IMR-90 (cell line): ENCODE measurements around the gene TRIM64. TPM values are rescaled to one million over a fixed set of nuclear protein-coding genes. Genes with fewer than 3 reads are reported as not detected.
"Not testable (repeated sequence)": the region's sequence is repeated elsewhere in the genome, so short reads cannot be mapped to it uniquely, and the experiment has no call there.

Experiments used
- ATAC-seq: fragments of 200-7000 bp; cut with Tn5 transposase; 2 replicates; pipeline ENCODE4 v1.9.1; 2020; ENCODE audit warnings: low read depth, mild to moderate bottlenecking, moderate library complexity
- Bru-seq: library from RNA; stranded (reverse); fragments of 400-500 nt; gene quantifications from one replicate; lab custom pipeline; 2021; lab: Mats Ljungman, UMichigan
- BruChase-seq, 2 experiments: library from RNA; stranded (reverse); fragments of 400-500 nt; gene quantifications; one replicate each; lab custom pipeline; 2021; lab: Mats Ljungman, UMichigan
- BruUV-seq: library from RNA; stranded (reverse); fragments of 400-500 nt; replicated peaks from 2 replicates; lab custom pipeline; 2021; lab: Mats Ljungman, UMichigan
- CTCF ChIA-PET: fragments of 300-600 bp; formaldehyde crosslinking; extraction: SDS; loops from one replicate; lab custom pipeline; 2021; ENCODE audit warnings: antibody characterized with exemption; lab: Yijun Ruan, JAX
- POLR2A ChIA-PET: fragments of 300-600 bp; sonication (Branson Sonifier 250); formaldehyde crosslinking; loops from one replicate; lab custom pipeline; 2022; ENCODE audit warnings: antibody characterized with exemption; ENCODE audit not compliant: unreplicated experiment; lab: Charles Lee
- DNase-seq: peaks from one replicate; pipeline ENCODE4 v3.0.0; 2013
- H2AFZ ChIP-seq: replicated peaks from 2 replicates; pipeline ENCODE3; 2013; ENCODE audit warnings: low read length, mild to moderate bottlenecking; ENCODE audit not compliant: poor library complexity
- H2AK5ac ChIP-seq: 2 replicates; pipeline ENCODE4 v1.6.1; 2013; ENCODE audit warnings: low read depth, low read length, inconsistent platforms
- H2AK9ac ChIP-seq: replicated peaks from 2 replicates; pipeline ENCODE3; 2013; ENCODE audit warnings: mild to moderate bottlenecking, low read depth, low read length, moderate library complexity; ENCODE audit not compliant: poor library complexity
- H2BK120ac ChIP-seq: 2 replicates; pipeline ENCODE4 v1.6.1; 2013; ENCODE audit warnings: low read depth, low read length, inconsistent platforms
- H2BK15ac ChIP-seq: 3 replicates; pipeline ENCODE4 v1.6.1; 2013; ENCODE audit warnings: low read depth, low read length, inconsistent platforms
- H2BK20ac ChIP-seq: 2 replicates; pipeline ENCODE4 v1.6.1; 2013; ENCODE audit warnings: low read depth, mild to moderate bottlenecking, inconsistent platforms, low read length, moderate library complexity
- H2BK5ac ChIP-seq: 2 replicates; pipeline ENCODE4 v1.6.1; 2013; ENCODE audit warnings: mild to moderate bottlenecking, low read depth, low read length, inconsistent platforms; ENCODE audit not compliant: poor library complexity, severe bottlenecking
- H3K14ac ChIP-seq: replicated peaks from 2 replicates; pipeline ENCODE4 v1.6.1; 2013; ENCODE audit warnings: low read depth, low read length, inconsistent platforms
- H3K18ac ChIP-seq: 2 replicates; pipeline ENCODE4 v1.6.1; 2013; ENCODE audit warnings: low read depth, low read length, control low read depth
- H3K23ac ChIP-seq: 2 replicates; pipeline ENCODE4 v1.6.1; 2013; ENCODE audit warnings: low read depth, low read length, inconsistent platforms
- H3K27ac ChIP-seq: 2 replicates; pipeline ENCODE4 v1.5.1; 2013; ENCODE audit warnings: mild to moderate bottlenecking, control low read depth, low read length; ENCODE audit not compliant: insufficient read depth
- H3K27me3 ChIP-seq: 2 replicates; pipeline ENCODE4 v1.6.1; 2013; ENCODE audit warnings: low read length; ENCODE audit not compliant: control insufficient read depth, insufficient read depth
- H3K36me3 ChIP-seq: 2 replicates; pipeline ENCODE4 v1.6.1; 2013; ENCODE audit warnings: low read length, mixed read lengths; ENCODE audit not compliant: control insufficient read depth, insufficient read depth
- H3K4ac ChIP-seq: 2 replicates; pipeline ENCODE4 v1.6.1; 2013; ENCODE audit warnings: low read depth, low read length, inconsistent platforms
- H3K4me1 ChIP-seq: 2 replicates; pipeline ENCODE4 v1.6.1; 2013; ENCODE audit warnings: low read length, mixed read lengths; ENCODE audit not compliant: control insufficient read depth, insufficient read depth
- H3K4me2 ChIP-seq: 2 replicates; pipeline ENCODE4 v1.6.1; 2013; ENCODE audit warnings: low read depth, mild to moderate bottlenecking, control low read depth, low read length, moderate library complexity
- H3K4me3 ChIP-seq: 2 replicates; pipeline ENCODE4 v1.5.1; 2013; ENCODE audit warnings: low read depth, mild to moderate bottlenecking, control low read depth, low read length, moderate library complexity; ENCODE audit not compliant: insufficient read depth
- H3K56ac ChIP-seq: 2 replicates; pipeline ENCODE4 v1.6.1; 2013; ENCODE audit warnings: low read length, inconsistent platforms; ENCODE audit not compliant: insufficient read depth; ENCODE audit errors: extremely low read depth
- H3K79me1 ChIP-seq, 2 experiments: 2 replicates each; pipeline ENCODE4 v1.6.1; 2013; ENCODE audit warnings: low read length in 2 of 2, inconsistent platforms in 1 of 2, low read depth in 1 of 2
- H3K9ac ChIP-seq: 2 replicates; pipeline ENCODE4 v1.6.1; 2013; ENCODE audit warnings: low read depth, low read length, control low read depth
- H3K9me1 ChIP-seq: 2 replicates; pipeline ENCODE4 v1.6.1; 2013; ENCODE audit warnings: low read length, inconsistent platforms; ENCODE audit not compliant: insufficient read depth
- H3K9me3 ChIP-seq: 2 replicates; pipeline ENCODE4 v1.6.1; 2013; ENCODE audit warnings: low read length; ENCODE audit not compliant: control insufficient read depth, insufficient read depth
- H4K20me1 ChIP-seq: 2 replicates; pipeline ENCODE4 v1.6.1; 2013; ENCODE audit warnings: low read length, inconsistent platforms; ENCODE audit not compliant: insufficient read depth
- H4K5ac ChIP-seq: 2 replicates; pipeline ENCODE4 v1.6.1; 2013; ENCODE audit warnings: mild to moderate bottlenecking, low read depth, low read length, control low read depth
- H4K8ac ChIP-seq, 2 experiments: 2 replicates each; pipeline ENCODE4 v1.6.1; 2013; ENCODE audit warnings: low read depth in 2 of 2, low read length in 2 of 2, control low read depth in 1 of 2, inconsistent platforms in 1 of 2
- H4K91ac ChIP-seq: 2 replicates; pipeline ENCODE4 v1.6.1; 2013; ENCODE audit warnings: low read depth, low read length, inconsistent platforms; ENCODE audit not compliant: insufficient read depth
- WGBS, 2 experiments: methylation state at CpG; one replicate each; pipeline versions ENCODE4 v1.1.5 to v1.1.7; 2013; ENCODE audit warnings: missing lambda C conversion rate in 2 of 2; ENCODE audit not compliant: insufficient read length in 1 of 2; ENCODE audit errors: extremely low coverage in 2 of 2; 5-methylcytosine and 5-hydroxymethylcytosine counted together
- dilution Hi-C: fragments of 300-500 bp; cut with HindIII; formaldehyde crosslinking; loops from one replicate; pipeline ENCODE4 v1.14.3; 2018; ENCODE audit warnings: low sequenced_read_pairs; ENCODE audit not compliant: unreplicated experiment
- in situ Hi-C: fragments of 300-500 bp; cut with MboI; formaldehyde crosslinking; loops from 3 replicates; pipeline ENCODE4 v1.14.3; 2019; ENCODE audit warnings: low sequenced_read_pairs, inconsistent platforms, mixed read lengths
- intact Hi-C: fragments of 100-400 bp; cut with micrococcal nuclease; formaldehyde crosslinking; loops from 2 replicates; pipeline ENCODE4 v1.10.0; 2022
- long read RNA-seq: library from polyadenylated mRNA; unstranded; transcript quantifications from one replicate; pipeline ENCODE4 v2.0.0, GENCODE V29; 2021; ENCODE audit not compliant: unreplicated experiment
- polyA plus RNA-seq, 3 experiments: library from polyadenylated mRNA; depleted of rRNA; stranded (reverse); fragments of >200 nt; gene quantifications; 2 replicates each; pipeline ENCODE4 v1.2.3, GENCODE V29; 2012; ENCODE audit warnings: low replicate concordance in 1 of 3
- total RNA-seq: library from RNA; depleted of rRNA; stranded (reverse); fragments of >200 nt; gene quantifications from 2 replicates; pipeline ENCODE4 v1.2.3, GENCODE V29; 2012; rRNA removed

TRIM64 gene, protein sequence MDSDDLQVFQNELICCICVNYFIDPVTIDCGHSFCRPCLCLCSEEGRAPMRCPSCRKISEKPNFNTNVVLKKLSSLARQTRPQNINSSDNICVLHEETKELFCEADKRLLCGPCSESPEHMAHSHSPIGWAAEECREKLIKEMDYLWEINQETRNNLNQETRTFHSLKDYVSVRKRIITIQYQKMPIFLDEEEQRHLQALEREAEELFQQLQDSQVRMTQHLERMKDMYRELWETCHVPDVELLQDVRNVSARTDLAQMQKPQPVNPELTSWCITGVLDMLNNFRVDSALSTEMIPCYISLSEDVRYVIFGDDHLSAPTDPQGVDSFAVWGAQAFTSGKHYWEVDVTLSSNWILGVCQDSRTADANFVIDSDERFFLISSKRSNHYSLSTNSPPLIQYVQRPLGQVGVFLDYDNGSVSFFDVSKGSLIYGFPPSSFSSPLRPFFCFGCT
- total RNA-seq (not detected in 2 replicates), polyA plus RNA-seq (2012; rRNA removed) (not detected in 2 replicates), Bru-seq, nascent RNA (not detected), BruChase-seq, experiment 1, labeled RNA remaining after a 6-hour chase (not detected), BruChase-seq, experiment 2, labeled RNA remaining after a 2-hour chase (not detected)
- not detected in 2 replicates for polyA plus RNA-seq (2012; cell fraction: cytosol; rRNA removed)
- polyA plus RNA-seq (2012; cell fraction: nucleus; rRNA removed; ENCODE audit: low replicate concordance) = not detected in 2 replicates
- long read RNA-seq = 0 reads

DNA sequence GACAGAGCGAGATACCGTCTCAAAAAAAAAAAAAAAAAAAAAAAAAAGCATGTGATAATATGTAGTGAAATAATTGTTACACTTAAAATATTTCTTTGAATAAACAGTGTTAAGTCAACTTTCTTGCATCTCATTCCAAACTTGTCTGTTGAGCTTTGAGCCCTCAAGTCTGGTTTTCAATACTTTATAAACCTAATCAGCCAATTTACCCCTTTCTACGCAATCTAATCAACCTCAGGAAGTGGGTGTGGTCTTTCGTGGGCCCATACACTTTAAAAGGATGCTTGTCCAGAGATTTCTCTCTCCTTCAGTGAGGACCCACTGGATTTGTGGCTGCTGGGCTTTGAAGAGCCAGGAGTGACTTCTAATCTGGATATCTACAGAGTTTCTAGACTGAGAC lies at the start of gene TRIM64:
Gene TRIM64 (plus strand): TSS at position 301 of the 400 bp plus-strand sequence. CDS start 2,467 bp downstream, outside the sequence.
- H2AK9ac ChIP-seq, H2BK20ac ChIP-seq, H3K27ac ChIP-seq, H3K4me1 ChIP-seq, POLR2A ChIA-PET, H2AK5ac ChIP-seq, H4K20me1 ChIP-seq, H3K27me3 ChIP-seq, H2BK120ac ChIP-seq, H3K36me3 ChIP-seq, H3K9me3 ChIP-seq, H3K56ac ChIP-seq, H3K9me1 ChIP-seq, ATAC-seq, dilution Hi-C loops, H4K8ac ChIP-seq, H3K4me3 ChIP-seq, H4K91ac ChIP-seq, H2BK15ac ChIP-seq, H2BK5ac ChIP-seq, DNase-seq, H3K79me1 ChIP-seq, in situ Hi-C loops, H3K14ac ChIP-seq, H3K4ac ChIP-seq, H3K23ac ChIP-seq, H4K5ac ChIP-seq, H3K18ac ChIP-seq, H3K9ac ChIP-seq, BruUV-seq, H3K4me2 ChIP-seq, H2AFZ ChIP-seq, intact Hi-C loops, CTCF ChIA-PET: not testable (repeated sequence)
- WGBS, 2 experiments = no CpG with 5 or more reads among the region's 4 CpGs
